Endometrial microvascular endothelial cells (primary cell): Measurements from ENCODE around the gene AFMID. TPM values are rescaled to one million over a fixed set of nuclear protein-coding genes. Genes with fewer than 3 reads are reported as not detected.
"Not testable (repeated sequence)": the region's sequence is repeated elsewhere in the genome, so short reads cannot be mapped to it uniquely, and the experiment has no call there.

ENCODE experiments used
- in situ Hi-C: cut with HindIII; loops from 2 replicates; pipeline ENCODE4 v1.10.0; 2017; ENCODE audit warnings: low sequenced_read_pairs, low pct_unique_long_range_greater_than_20kb; ENCODE audit errors: inconsistent ontology term
- total RNA-seq: library from RNA; depleted of rRNA; stranded (reverse); fragments of >200 nt; gene quantifications from one replicate; pipeline ENCODE4 v1.2.3, GENCODE V29; 2015; ENCODE audit errors: inconsistent ontology term

Gene AFMID
- total RNA-seq, 1 donor from 2014 or later = 23.1 TPM

DNA sequence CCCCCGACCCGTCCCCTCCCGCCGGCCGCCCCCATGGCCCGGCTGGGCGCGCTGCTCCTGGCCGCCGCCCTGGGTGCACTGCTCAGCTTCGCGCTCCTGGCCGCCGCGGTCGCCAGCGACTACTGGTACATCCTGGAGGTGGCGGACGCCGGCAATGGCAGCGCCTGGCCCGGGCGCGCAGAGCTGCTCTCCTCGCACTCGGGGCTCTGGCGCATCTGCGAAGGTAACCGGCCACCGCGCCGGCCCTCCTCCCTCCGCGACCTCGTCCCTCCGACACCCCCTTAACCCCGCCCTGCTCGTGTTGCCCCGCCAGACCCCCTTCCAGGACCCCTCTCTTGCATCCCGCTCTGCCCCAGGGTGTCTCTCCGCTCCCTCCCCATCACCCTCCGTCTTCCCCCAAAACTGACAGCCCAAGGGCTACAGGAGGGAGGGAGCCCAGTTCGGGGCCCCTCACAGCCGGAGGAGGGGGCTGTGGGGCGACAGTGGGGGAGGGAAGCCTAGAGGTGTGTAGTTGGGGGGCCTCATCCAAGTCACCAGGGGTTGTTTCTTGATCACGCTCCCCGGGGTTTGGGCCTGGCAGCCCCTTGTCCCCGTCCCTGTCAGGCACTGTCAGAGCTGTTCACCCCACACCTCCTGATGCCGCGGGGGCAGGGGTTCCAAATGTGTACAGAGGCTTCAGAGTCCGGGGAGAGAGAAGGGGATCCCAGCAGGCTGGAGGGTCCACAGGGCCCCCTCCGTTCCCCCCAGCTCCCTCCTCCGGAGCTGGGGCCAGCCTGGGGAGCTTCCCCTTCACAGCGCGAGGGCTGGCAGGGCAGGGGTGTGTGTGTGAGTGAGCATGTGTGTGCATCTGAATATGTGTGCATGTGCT, 45.1 kb downstream of the AFMID start:
- in situ Hi-C loops = no loop called here

DNA sequence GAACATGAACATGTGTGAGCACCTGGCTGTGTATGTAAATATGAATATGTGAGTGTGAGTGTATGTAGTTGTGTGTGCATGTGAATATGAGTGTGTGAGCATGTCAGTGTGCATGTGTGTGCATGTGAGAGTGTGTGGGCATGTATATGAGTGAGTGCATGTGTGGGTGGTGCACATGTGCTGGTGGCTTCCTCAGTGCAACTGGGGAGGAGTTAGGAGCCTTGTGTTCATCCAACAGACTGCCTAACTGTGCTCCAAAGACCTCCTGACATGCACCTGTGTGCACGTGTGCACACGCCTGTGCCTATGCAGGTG, 45.7 kb downstream of the AFMID start:
- in situ Hi-C loops = no loop called here

DNA sequence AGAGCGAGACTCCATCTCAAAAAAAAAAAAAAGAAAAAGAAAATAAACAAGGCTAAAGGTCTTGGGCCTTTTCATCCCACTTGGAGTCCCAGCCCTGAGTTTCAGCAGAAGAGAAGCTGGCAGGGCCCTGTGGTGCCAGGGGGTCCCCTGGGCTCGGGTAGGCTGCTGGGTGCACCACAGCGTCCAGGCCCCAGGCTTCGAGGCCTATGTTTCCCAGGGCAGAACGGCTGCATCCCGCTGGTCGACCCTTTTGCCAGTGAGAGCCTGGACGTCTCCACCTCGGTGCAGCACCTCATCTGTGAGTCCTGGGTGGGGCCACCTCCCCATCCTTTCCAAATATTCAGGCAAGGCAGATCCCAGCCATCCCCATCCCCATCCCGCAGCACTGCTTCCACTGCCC, 46.5 kb downstream of the AFMID start:
- in situ Hi-C loops = no loop called here

DNA sequence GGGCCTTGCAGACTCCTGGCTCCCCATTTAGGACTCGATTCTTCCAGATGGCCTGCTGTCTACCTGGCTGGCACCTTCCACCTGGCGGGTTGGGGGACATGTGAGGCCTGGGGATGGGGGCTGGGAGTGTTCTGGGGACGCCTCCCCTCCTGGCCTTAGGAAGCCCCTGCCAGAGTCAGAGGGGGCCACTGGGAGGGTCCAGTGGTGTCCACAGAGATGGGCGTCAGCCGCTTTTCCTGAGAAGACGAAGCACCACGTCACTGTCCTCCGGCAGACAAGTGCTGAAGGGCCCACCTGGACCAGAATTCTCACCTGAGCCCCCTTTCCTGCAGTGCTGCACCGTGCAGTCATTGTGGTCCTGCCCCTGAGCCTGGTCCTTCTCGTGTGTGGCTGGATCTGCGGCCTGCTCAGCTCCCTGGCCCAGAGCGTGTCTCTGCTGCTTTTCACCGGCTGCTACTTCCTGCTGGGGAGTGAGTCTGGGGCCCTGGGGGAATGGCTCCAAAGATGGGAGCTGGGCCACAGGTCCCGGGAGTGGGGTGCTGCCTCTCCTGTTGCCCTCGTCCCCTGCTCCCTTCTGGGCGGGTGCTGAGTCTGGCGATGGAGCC, 47.2 kb downstream of the AFMID start:
- in situ Hi-C loops = no loop called here

DNA sequence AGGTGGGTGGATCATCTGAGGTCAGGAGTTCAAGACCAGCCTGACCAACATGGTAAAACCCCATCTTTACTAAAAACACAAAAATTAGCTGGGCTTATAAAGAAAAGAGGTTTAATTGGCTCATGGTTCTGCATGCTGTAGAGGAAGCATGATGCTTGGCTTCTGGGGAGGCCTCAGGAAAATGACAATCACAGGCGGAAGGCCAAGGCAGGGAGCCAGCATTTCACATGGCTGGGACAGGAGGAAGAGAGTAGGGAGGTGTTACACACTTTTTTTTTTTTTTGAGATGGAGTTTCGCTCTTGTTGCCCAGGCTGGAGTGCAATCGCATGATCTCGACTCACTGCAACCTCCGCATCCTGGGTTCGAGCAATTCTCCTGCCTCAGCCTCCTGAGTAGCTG, 47.9 kb downstream of the AFMID start:
- in situ Hi-C loops = not testable (repeated sequence)

DNA sequence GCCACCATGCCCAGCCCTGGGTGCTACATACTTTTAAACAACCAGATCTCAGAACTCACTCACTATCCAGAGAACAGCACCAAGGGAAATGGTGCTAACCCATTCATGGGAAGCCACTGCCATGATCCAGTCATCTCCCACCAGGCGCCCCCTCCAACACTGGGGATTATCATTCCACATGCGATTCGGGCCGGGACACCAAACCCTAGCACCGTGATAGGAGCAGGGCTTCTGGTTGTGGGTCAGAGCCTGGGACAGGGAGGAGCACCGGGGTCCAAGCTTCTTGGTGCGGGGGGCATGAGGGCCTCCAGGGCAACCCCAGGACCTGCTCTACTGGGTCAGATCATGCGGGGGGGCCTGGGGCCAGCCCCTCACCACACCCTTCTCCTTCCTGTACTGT, 48.7 kb downstream of the AFMID start:
- in situ Hi-C loops = no loop called here

DNA sequence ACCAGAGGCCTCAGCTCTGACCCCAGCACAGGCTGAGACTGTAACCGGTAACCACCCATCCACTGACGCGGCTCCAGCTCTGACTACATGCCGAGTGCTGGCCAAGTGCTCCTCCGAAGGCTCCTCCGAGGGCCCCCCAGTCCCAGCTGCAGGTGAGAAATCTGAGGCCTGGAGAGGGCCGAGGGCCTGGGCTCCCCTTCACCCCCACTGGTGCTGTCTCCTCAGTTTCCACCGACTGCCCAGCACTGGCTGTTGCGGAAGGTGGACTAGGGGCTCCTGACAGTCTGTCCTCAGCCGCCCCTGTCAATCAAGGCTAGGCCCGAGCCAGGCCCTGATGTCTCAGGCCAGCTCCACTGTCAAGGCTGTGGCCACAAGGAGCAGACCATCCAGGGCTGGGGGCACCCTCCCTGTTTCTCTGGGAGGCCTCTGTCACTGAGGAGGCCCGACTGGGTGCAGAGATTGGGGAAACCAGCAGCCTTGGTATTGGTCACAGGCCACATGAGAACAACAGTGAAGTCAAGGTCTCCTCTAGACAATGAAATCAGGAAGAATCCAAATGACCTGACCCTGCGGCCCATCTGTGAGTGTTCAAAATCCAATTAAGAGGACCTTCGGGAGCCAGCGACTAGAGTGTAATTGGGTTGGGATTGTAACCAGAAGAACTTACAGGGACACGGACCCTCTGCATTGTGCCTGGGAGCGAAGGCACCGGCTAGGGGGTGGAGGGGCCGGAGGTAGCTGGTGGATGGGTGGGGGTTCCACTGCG, 49.4 kb downstream of the AFMID start:
- in situ Hi-C loops = no loop called here

DNA sequence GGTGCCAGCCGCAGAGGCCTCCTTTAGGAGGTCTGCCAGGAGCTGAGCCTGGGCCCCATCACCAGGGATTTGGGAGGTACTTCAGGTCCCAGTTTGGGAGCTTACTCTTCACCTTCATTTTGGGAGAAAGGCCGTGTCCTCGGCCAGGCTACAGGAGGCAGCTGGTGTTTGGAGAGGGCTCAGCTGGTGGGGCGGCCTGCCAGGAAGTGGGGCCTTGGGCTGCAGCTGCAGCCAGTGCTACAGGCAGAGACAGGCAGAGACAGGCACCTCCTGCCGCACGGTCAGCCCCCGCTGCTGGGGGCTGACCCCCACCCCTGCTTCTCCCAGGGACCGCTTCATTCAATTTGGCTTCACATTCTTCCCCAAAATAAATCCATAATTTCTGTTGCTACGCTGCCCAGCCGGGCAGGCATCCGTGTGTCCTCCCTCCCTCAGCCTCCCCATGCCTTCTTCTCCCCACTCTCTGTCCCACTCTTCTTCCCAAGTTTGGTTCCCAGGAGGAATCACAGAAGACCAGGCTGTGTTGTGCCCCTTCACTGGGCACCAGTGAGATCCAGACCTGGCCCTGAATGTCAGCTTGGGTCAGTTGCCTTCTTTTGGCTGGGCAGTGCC, 50.3 kb downstream of the AFMID start:
- in situ Hi-C loops = no loop called here

DNA sequence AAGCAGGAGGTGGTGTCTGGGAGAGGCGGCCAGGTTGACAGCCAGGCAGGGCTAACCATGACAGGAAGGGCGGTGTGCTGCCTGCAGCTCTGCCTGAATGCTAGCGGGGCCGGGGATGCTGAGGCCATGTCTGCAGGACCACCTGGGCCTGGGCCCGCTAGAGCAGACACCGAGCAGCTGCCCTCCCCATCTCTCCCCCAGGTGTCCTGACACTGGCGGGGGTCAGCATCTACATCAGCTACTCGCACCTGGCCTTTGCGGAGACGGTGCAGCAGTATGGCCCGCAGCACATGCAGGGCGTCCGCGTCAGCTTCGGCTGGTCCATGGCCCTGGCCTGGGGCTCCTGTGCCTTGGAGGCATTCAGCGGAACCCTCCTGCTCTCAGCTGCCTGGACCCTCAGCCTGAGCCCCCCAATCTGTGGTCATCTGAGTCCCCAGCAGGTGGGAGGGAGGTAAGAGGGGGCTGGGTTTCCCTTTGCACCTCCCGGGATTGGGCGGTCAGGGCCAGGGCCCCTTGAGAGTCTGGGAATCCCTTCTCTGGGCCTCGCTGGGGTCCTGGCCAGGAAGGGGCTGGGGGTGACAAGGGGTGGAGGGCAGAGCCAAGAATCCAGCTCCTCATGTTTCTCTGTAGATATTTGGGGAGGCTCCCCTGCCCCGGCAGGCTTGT, 51.8 kb downstream of the AFMID start:
- in situ Hi-C loops = no loop called here

DNA sequence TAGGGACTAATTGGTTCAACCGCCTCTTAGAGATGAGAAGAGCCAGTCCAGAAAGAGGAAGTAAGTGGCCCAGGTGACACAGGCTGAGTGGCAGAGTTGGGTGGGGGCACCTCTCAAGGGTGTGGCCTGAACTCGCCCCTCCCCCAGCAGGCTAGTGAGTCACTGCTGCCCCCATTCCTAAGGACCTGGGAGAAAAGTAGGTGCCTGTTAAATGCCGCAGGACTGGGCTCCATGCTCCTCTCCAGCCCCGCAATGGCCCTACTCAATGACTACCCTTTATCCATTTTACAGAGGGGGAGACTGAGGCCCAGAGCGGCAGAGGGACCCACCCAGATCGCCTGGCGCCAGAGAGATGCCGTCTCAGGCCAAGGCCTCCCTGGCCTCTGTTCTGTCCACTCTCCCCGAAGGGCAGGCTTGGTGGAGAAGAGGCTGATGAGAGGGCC, 52.3 kb downstream of the AFMID start:
- in situ Hi-C loops = no loop called here

DNA sequence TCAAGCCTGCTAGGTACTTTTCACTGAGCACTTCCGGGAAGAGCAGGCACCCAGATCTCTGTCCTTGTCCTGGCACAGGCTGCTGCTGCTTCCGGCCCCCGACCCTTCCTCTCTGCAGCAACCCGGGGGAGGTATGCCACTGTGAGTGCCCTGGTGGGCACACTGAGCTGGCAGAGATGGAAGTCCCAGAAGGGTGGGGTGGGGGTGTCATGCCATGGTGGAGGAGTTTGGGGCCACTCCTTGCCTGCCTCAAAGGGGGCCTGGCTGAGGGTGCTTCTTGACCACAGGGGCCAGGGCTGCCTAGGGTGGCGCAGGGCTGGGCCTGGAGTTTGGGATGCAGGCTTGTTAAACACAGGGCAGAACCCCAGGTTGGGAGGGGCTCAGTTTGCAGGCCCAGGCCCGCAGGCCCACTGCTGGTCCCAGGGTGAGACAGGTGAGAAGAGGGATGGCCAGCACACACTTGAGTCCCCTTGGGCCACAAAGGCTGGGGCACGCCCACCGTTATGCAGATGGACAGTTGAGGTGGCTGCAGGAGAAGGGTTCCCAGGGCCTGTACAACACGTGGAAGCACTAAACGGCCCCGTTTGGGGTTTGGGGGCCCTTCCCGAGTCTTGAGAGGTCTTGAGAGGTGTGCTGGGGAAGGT, 53.0 kb downstream of the AFMID start:
- in situ Hi-C loops = no loop called here

DNA sequence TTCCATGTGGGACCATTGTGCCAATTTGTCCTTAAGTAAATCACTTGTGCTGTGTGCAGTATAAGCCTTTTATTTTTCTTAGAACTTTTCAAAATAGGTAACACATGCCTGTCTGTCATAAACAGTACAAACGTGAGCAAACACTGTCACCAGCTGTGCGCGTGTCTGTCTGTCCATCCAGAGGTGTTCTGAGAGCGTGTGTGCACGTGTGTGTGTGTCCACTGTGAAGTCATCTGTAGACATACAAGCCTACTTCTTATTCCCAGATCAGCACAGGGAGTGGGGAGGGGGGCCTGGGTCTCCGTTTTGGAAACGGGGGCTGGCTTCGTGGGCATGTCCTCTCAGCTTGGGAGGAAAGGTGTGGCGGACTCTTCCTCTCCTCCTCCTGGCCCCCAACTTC, 53.7 kb downstream of the AFMID start:
- in situ Hi-C loops = no loop called here

DNA sequence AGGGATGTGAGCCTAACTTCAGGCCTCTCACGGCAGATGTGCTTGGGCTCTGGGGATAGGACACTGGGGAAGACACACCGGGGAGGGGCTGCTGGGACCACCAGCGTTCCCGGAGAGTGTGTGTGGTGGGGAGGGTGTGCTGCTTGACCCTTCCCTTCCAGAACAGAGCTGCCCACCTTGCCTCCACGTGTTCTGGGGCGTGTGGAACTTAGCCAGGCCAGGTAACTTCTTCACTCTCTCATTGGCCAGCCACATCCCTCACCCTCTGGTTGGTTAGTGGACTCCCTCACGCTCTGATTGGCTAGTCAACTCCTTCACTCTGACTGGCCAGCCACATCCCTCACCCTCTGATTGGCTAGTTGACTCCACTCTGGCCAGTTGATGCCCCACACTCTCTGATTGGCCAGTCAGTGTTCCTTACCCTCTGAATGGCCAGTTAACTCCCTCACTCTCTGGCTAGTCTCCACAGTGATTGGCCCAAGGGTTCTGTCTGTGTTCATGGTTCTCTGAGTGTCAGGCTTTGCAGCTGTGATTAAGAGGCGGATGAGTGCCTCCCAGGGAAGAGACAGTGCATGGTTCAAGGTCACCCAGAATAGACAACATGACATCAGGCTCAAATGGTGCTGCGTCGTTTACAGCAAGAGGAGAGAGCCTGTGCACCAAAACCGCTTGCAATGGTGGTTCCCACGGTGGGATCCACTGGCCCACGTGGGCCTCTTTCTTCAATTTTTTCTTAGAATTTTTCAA, 54.3 kb downstream of the AFMID start:
- in situ Hi-C loops = no loop called here

DNA sequence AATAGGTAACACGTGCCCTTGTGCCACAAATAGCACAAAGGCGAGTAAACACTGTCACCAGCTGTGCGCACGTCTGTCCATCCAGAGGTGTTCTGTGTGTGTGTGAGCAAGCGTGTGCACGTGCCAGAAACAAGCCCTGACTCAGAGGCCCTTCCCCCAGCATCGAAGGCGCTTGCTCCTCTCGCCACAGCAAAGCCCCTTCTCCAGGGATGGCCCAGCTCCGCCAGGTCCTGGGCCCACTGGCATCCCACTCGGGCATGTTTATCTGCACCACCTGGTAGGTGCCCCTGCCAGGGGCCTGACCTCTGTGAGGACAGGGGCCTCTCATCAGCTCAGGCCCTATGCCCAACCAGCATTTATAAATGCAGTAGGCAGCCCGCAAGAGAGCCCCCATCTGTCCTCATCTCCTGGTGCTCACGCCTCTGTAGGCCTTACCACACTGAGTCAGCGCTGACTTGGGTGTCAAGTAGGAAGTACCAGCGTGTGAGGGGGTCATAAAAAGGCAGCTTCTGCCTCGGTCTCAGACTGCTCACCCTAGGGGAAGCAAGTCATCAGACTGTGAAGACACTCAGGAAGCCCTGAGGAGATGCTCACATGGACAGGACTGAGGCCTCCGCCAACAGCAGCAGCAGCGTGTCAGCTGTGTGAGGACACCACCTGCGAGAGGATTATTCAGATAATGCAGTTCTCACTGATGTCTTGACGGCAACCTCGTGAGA, 55.0 kb downstream of the AFMID start:
- in situ Hi-C loops = no loop called here

DNA sequence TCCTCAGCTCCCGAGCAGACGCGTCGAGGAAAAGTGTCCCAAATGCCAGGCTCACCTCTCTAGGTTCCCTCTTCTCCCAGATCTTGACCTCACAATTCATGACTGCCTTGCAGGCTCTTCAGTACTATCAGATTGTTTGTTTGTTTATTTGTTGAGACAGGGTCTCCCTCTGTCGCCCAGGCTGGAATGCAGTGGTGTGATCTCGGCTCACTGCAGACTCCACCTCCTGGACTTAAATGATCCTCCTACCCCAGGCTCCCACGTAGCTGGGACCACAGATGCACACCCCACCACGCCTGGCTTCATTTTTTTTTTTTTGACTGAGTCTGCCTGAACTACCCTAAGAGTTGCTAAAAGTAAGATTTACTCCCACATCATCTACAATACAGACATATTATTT, 60.1 kb downstream of the AFMID start:
- in situ Hi-C loops = no loop called here

DNA sequence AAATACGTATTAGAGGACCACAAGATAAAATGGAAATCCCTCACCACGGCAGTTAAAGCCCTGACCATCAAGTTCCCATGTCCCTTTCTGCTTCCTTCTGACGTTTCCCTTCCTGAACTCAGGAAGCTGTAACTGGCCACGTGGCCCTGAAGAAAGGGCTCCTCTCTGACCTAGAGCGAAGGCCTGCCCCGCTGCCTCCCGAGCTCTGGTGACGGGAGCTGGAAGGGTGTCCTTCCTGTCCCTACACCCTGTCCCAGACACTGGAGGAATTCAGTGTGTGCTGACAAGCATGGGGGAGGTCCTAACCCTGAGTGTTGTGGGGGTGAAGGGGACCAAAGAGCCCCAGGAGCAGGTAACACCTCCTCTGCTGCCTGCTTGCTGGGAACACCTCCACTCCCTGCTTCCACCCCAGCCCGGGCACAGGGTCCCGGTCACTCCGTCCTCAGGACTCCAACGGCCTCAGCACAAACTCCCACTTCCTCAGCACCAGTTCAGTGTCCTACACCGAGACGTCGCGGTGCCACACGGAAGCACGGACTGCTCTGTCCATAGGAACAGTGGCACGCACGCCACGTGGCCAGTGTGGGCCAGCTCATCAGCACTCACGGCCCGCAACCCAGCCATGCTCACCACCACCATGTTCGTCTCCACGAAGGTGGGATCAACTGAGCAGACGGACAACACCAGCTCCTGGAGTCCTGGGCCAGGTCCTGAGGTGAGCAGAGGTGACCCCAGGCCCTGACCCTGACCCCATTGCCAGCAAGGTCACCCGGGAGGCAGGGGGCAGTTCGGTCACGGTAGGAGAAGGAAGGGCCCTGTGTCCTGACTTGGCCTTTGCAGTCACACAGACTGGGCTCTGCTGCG, 61.1 kb downstream of the AFMID start:
- in situ Hi-C loops = no loop called here
